H1 (cell line): ENCODE data around the gene C19orf38. TPM values are rescaled to one million over a fixed set of nuclear protein-coding genes. Genes with fewer than 3 reads are reported as not detected.

Experiments used
- CTCF ChIA-PET: fragments of 300-600 bp; sonication (Branson Sonifier 250); formaldehyde crosslinking; loops from one replicate; lab custom pipeline; 2021; ENCODE audit not compliant: partially characterized antibody; lab: Charles Lee
- POLR2A ChIA-PET: fragments of 300-600 bp; sonication (Branson Sonifier 250); formaldehyde crosslinking; loops from one replicate; lab custom pipeline; 2021; ENCODE audit warnings: inconsistent platforms; ENCODE audit not compliant: partially characterized antibody; lab: Charles Lee
- DNase-seq, 2 experiments: peaks; one replicate each; pipeline versions ENCODE4 v3.0.0 to v3.0.0-alpha.2; 2010 to 2022; ENCODE audit warnings: low spot score in 2 of 2, low read depth in 1 of 2, mixed read lengths in 1 of 2
- FAIRE-seq: peaks from 2 replicates; lab custom pipeline; 2011; peaks lifted over from hg19 to GRCh38; lab: Jason Lieb, UNC
- H2AFZ ChIP-seq: 2 replicates; pipeline ENCODE4 v1.8.1; 2012; ENCODE audit warnings: low read length, inconsistent platforms
- H2AK5ac ChIP-seq: 2 replicates; pipeline ENCODE4 v1.6.1; 2013; ENCODE audit warnings: low read depth, low read length
- H2BK120ac ChIP-seq: replicated peaks from 2 replicates; pipeline ENCODE3; 2013; ENCODE audit warnings: low read depth, low read length, inconsistent platforms
- H2BK12ac ChIP-seq: 2 replicates; pipeline ENCODE4 v1.6.1; 2013; ENCODE audit warnings: low read depth, low read length
- H2BK15ac ChIP-seq: 2 replicates; pipeline ENCODE4 v1.6.1; 2013; ENCODE audit warnings: low read length
- H2BK20ac ChIP-seq: 2 replicates; pipeline ENCODE4 v1.6.1; 2013; ENCODE audit warnings: low read length
- H2BK5ac ChIP-seq: 2 replicates; pipeline ENCODE4 v1.6.1; 2013; ENCODE audit warnings: low read depth, low read length
- H3K14ac ChIP-seq: 2 replicates; pipeline ENCODE4 v1.6.1; 2013; ENCODE audit warnings: inconsistent platforms; ENCODE audit not compliant: insufficient read length
- H3K18ac ChIP-seq: 2 replicates; pipeline ENCODE4 v1.6.1; 2013; ENCODE audit warnings: low read length; ENCODE audit errors: extremely low read depth
- H3K23ac ChIP-seq: 2 replicates; pipeline ENCODE4 v1.6.1; 2013; ENCODE audit warnings: inconsistent platforms; ENCODE audit not compliant: insufficient read length
- H3K23me2 ChIP-seq: 2 replicates; pipeline ENCODE4 v1.6.1; 2013; ENCODE audit warnings: low read depth, low read length
- H3K27ac ChIP-seq: 2 replicates; pipeline ENCODE4 v1.6.1; 2011; ENCODE audit warnings: low read depth, low read length, inconsistent platforms
- H3K27me3 ChIP-seq, 4 experiments: replicated peaks in 1 of 4; 1 replicate in 1 of 4; 2 replicates in 3 of 4; pipeline versions ENCODE4 v1.6.1 to v1.8.1; 2011 to 2013; ENCODE audit warnings: low read length in 3 of 4, mild to moderate bottlenecking in 3 of 4, inconsistent platforms in 2 of 4, mixed read lengths in 2 of 4, moderate library complexity in 1 of 4; ENCODE audit not compliant: control insufficient read depth in 3 of 4, insufficient read depth in 3 of 4; ENCODE audit errors: extremely low read depth in 1 of 4
- H3K36me3 ChIP-seq, 4 experiments: 2 replicates each; pipeline versions ENCODE4 v1.6.1 to v1.8.1; 2011 to 2013; ENCODE audit warnings: mild to moderate bottlenecking in 4 of 4, low read length in 3 of 4, moderate library complexity in 2 of 4, control low read depth in 1 of 4, inconsistent platforms in 1 of 4; ENCODE audit not compliant: insufficient read depth in 4 of 4, control insufficient read depth in 2 of 4
- H3K4ac ChIP-seq: replicated peaks from 2 replicates; pipeline ENCODE3; 2013; ENCODE audit warnings: low read length, low read depth, mixed read lengths, inconsistent platforms; ENCODE audit not compliant: insufficient read length
- H3K4me1 ChIP-seq, 4 experiments: replicated peaks in 1 of 4; 1 replicate in 1 of 4; 2 replicates in 3 of 4; pipeline versions ENCODE4 v1.6.1 to v1.8.1; 2011 to 2013; ENCODE audit warnings: low read length in 3 of 4, inconsistent platforms in 2 of 4, mixed read lengths in 1 of 4; ENCODE audit not compliant: insufficient read depth in 4 of 4, control insufficient read depth in 3 of 4
- H3K4me2 ChIP-seq, 2 experiments: 2 replicates each; pipeline versions ENCODE4 v1.6.1 to v1.8.1; 2011 to 2013; ENCODE audit warnings: low read depth in 2 of 2, low read length in 2 of 2, control low read depth in 1 of 2, inconsistent platforms in 1 of 2, mild to moderate bottlenecking in 1 of 2; ENCODE audit not compliant: insufficient read depth in 1 of 2
- H3K4me3 ChIP-seq, 4 experiments: fragments of 200-600, 300-600 bp in 1 of 4; sonication (generic), shearing (Covaris generic), sonication (Bioruptor Twin) in 1 of 4; 2 replicates each; pipeline versions ENCODE4 v1.5.1 to v1.8.1; 2011 to 2016; ENCODE audit warnings: low read length in 4 of 4, low read depth in 3 of 4, control low read depth in 2 of 4, inconsistent platforms in 2 of 4, mild to moderate bottlenecking in 2 of 4, mixed read lengths in 1 of 4, moderate library complexity in 1 of 4; ENCODE audit not compliant: insufficient read depth in 2 of 4; ENCODE audit errors: extremely low read depth in 1 of 4
- H3K56ac ChIP-seq: replicated peaks from 2 replicates; pipeline ENCODE3; 2013; ENCODE audit warnings: low read depth, mild to moderate bottlenecking, mixed read lengths, low read length, inconsistent platforms; ENCODE audit not compliant: insufficient read length
- H3K79me1 ChIP-seq: 2 replicates; pipeline ENCODE4 v1.6.1; 2013; ENCODE audit warnings: low read depth, low read length, control low read depth
- H3K79me2 ChIP-seq, 2 experiments: 2 replicates each; pipeline versions ENCODE4 v1.6.1 to v1.8.1; 2012 to 2013; ENCODE audit warnings: low read length in 2 of 2, mild to moderate bottlenecking in 2 of 2, inconsistent platforms in 1 of 2; ENCODE audit not compliant: insufficient read depth in 2 of 2, control insufficient read depth in 1 of 2
- H3K9ac ChIP-seq, 4 experiments: replicated peaks in 1 of 4; 1 replicate in 1 of 4; 2 replicates in 3 of 4; pipeline versions ENCODE4 v1.6.1 to v1.8.1; 2011 to 2013; ENCODE audit warnings: low read depth in 3 of 4, low read length in 3 of 4, control low read depth in 2 of 4, mild to moderate bottlenecking in 2 of 4, moderate library complexity in 2 of 4, inconsistent platforms in 1 of 4; ENCODE audit errors: extremely low read depth in 1 of 4
- H3K9me3 ChIP-seq, 2 experiments: 2 replicates each; pipeline versions ENCODE4 v1.6.1 to v1.8.1; 2012 to 2013; ENCODE audit warnings: mild to moderate bottlenecking in 2 of 2, moderate library complexity in 2 of 2, control low read depth in 1 of 2, inconsistent platforms in 1 of 2, low read depth in 1 of 2, low read length in 1 of 2, mixed read lengths in 1 of 2; ENCODE audit not compliant: insufficient read depth in 2 of 2
- H4K20me1 ChIP-seq, 2 experiments: replicated peaks in 1 of 2; 2 replicates each; pipeline versions ENCODE3 to v1.8.1; 2011 to 2013; ENCODE audit warnings: inconsistent platforms in 2 of 2, low read length in 2 of 2, mild to moderate bottlenecking in 1 of 2; ENCODE audit not compliant: insufficient read depth in 2 of 2, control insufficient read depth in 1 of 2
- H4K5ac ChIP-seq: 2 replicates; pipeline ENCODE4 v1.6.1; 2013; ENCODE audit warnings: low read length, low read depth, mixed read lengths, inconsistent platforms; ENCODE audit not compliant: insufficient read length
- H4K8ac ChIP-seq: 2 replicates; pipeline ENCODE4 v1.8.0; 2013; ENCODE audit warnings: mild to moderate bottlenecking, moderate library complexity, low read length, inconsistent platforms; ENCODE audit not compliant: insufficient read depth; ENCODE audit errors: extremely low read depth
- H4K91ac ChIP-seq: replicated peaks from 2 replicates; pipeline ENCODE3; 2013; ENCODE audit warnings: low read length, mixed read lengths, inconsistent platforms; ENCODE audit not compliant: insufficient read length
- CEBPB ChIP-seq: IDR thresholded peaks from 2 replicates; pipeline ENCODE4 v1.6.1; 2012; ENCODE audit warnings: low read depth, low read length
- EGR1 ChIP-seq: IDR thresholded peaks from 2 replicates; pipeline ENCODE4 v1.6.1; 2011; ENCODE audit warnings: low read depth, low read length, borderline replicate concordance
- PHF8 ChIP-seq: fragments of 200-600 bp; sonication (generic); conservative IDR thresholded peaks from 2 replicates; pipeline ENCODE4 v1.7.1; 2012; ENCODE audit warnings: low read depth, mild to moderate bottlenecking, inconsistent platforms, low read length, moderate library complexity
- RAD21 ChIP-seq, 2 experiments: IDR thresholded peaks in 1 of 2; conservative IDR thresholded peaks in 1 of 2; 2 replicates each; pipeline ENCODE4 v1.6.1; 2011; ENCODE audit warnings: low read depth in 2 of 2, low read length in 2 of 2, improper control_type of control experiment in 1 of 2, inconsistent platforms in 1 of 2, mild to moderate bottlenecking in 1 of 2, moderate library complexity in 1 of 2
- RBBP5 ChIP-seq: IDR thresholded peaks from 2 replicates; pipeline ENCODE4 v1.7.1; 2012; ENCODE audit warnings: low read depth, mild to moderate bottlenecking, inconsistent platforms, low read length, moderate library complexity, borderline replicate concordance
- SP4 ChIP-seq: IDR thresholded peaks from 2 replicates; pipeline ENCODE4 v1.6.1; 2012; ENCODE audit warnings: low read length, inconsistent platforms
- ZNF274 ChIP-seq: IDR thresholded peaks from 2 replicates; pipeline ENCODE4 v1.7.0; 2012; ENCODE audit warnings: low read length, borderline replicate concordance; ENCODE audit errors: extremely low read depth
- WGBS, 2 experiments: shearing (Covaris generic) in 1 of 2; methylation state at CpG; one replicate each; pipeline versions ENCODE4 v1.1.6 to v1.1.7; 2013 to 2015; ENCODE audit warnings: low lambda C conversion rate in 2 of 2, mixed read lengths in 2 of 2, inconsistent platforms in 1 of 2, low coverage in 1 of 2, missing lambda C conversion rate in 1 of 2; ENCODE audit not compliant: insufficient replicate concordance in 2 of 2, insufficient coverage in 1 of 2, insufficient read length in 1 of 2; ENCODE audit errors: extremely low coverage in 1 of 2, missing lambda C conversion rate in 1 of 2; 5-methylcytosine and 5-hydroxymethylcytosine counted together
- polyA plus RNA-seq, 7 experiments: library from polyadenylated mRNA; depleted of rRNA in 3 of 7; stranded (reverse) in 5 of 7; unstranded in 2 of 7; fragments of >200 nt in 5 of 7; fragments of 200-250 nt in 2 of 7; gene quantifications; 1 replicate in 5 of 7; 2 replicates in 1 of 7; 4 replicates in 1 of 7; pipeline versions ENCODE4 v1.2.1 to v1.2.3, GENCODE V29; 2011 to 2013; ENCODE audit warnings: missing spikeins in 2 of 7, mixed read lengths in 2 of 7
- total RNA-seq: library from RNA; stranded (reverse); fragmentation: NEBNext Ultra II Directional; extraction: Animal tissue kit (Norgen Biotek cat#: 25700); gene quantifications from 2 replicates; pipeline ENCODE4 v1.2.1, GENCODE V29; 2021
- TF ChIP-seq, protein P1 (sequence below), 3 experiments: IDR thresholded peaks; 1 replicate in 2 of 3; 2 replicates in 1 of 3; pipeline versions ENCODE4 v1.5.1 to v1.6.1; 2011; ENCODE audit warnings: low read length in 3 of 3, mild to moderate bottlenecking in 3 of 3, inconsistent platforms in 2 of 3, low read depth in 1 of 3, moderate library complexity in 1 of 3; ENCODE audit not compliant: insufficient read depth in 1 of 3; ENCODE audit errors: control extremely low read depth in 1 of 3
- TF ChIP-seq, protein P2 (sequence below): IDR thresholded peaks from 2 replicates; pipeline ENCODE4 v1.6.1; 2011; ENCODE audit warnings: low read depth, mild to moderate bottlenecking, low read length; ENCODE audit not compliant: insufficient read depth

The C19orf38 gene
- total and polyA plus RNA-seq, 2 of the 8 experiments (the other 6 are each of a cell fraction or from before 2014, with no cell fraction given): 0.53 TPM; not detected in 1

DNA sequence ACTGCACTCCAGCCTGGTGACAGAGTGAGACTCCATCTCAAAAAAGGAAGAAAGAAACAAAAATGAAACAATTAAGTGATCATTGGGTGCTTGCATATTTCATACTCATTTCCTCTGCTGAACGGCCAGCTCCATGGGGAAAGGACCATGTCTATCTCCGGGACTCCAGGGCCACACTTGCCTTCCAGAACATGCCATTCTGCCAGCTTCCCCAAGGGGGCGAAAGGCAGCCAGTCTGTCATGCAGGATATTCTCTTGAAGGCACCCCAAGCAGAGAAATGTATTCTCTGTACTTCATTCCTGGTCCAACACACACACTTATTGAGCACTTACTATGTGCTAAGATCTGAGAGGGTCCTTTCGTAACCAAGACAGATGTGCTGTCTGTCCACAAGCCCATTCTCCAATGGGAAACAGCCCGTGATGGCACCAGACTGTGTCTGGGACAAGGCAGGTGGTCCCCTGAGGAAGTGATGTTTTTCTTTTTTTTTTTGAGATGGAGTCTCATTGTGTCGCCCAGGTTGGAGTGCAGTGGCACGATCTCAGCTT is 13.0 kb downstream of the C19orf38 start:
- WGBS, 2 experiments: 75% methylated on average over 7 of the region's 7 CpGs; no CpG with 5 or more reads in 1 of the 2 experiments
- POLR2A ChIA-PET: interaction anchor here (0.6 to 1.0 kb wide), 2 partner anchors 25 to 159 kb away, joined by 3 to 5 read pairs; partner anchors contain the start of gene TMED1
- CTCF ChIA-PET: interaction anchor here (0.5 to 11.3 kb wide), 23 partner anchors 9 to 684 kb away, joined by 3 to 249 read pairs (median 4); partner anchors contain the start of genes C19orf38, QTRT1 and TMED1
- H4K20me1 ChIP-seq: no peaks in the 10 kb centered on the region
- H2AK5ac ChIP-seq: no peak overlapping the region
- no peak overlapping the region for H4K5ac ChIP-seq
- H3K14ac ChIP-seq: no peak overlapping the region
- H4K91ac ChIP-seq: no peak overlapping the region
- H2BK120ac ChIP-seq: no peak overlapping the region
- H3K79me1 ChIP-seq: no peaks in the 10 kb centered on the region
- TF ChIP-seq, protein P1, sequence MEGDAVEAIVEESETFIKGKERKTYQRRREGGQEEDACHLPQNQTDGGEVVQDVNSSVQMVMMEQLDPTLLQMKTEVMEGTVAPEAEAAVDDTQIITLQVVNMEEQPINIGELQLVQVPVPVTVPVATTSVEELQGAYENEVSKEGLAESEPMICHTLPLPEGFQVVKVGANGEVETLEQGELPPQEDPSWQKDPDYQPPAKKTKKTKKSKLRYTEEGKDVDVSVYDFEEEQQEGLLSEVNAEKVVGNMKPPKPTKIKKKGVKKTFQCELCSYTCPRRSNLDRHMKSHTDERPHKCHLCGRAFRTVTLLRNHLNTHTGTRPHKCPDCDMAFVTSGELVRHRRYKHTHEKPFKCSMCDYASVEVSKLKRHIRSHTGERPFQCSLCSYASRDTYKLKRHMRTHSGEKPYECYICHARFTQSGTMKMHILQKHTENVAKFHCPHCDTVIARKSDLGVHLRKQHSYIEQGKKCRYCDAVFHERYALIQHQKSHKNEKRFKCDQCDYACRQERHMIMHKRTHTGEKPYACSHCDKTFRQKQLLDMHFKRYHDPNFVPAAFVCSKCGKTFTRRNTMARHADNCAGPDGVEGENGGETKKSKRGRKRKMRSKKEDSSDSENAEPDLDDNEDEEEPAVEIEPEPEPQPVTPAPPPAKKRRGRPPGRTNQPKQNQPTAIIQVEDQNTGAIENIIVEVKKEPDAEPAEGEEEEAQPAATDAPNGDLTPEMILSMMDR (IDR thresholded peaks at IDR 0.05; ENCODE audit: control extremely low read depth in 1 of 3, insufficient read depth in 1 of 3, low read depth in 1 of 3, low read length in 3 of 3): peak; percentile 74 to 83 (median 81)
- TF ChIP-seq CEBPB: no peak
- TF ChIP-seq, protein P2, sequence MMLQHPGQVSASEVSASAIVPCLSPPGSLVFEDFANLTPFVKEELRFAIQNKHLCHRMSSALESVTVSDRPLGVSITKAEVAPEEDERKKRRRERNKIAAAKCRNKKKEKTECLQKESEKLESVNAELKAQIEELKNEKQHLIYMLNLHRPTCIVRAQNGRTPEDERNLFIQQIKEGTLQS: no peak
- peak; percentile 23 to 38; a peak in 2 of 4 replicates for TF ChIP-seq RAD21 (IDR thresholded peaks at IDR 0.05 in 1 of 2, conservative IDR thresholded peaks at IDR 0.05 in 1 of 2; ENCODE audit: low read depth in 2 of 2, low read length in 2 of 2)
- TF ChIP-seq ZNF274: no peak
- TF ChIP-seq EGR1: no peak
- TF ChIP-seq SP4: no peak
- no peak for TF ChIP-seq RBBP5
- TF ChIP-seq PHF8: no peak
- peak; percentile 42 for FAIRE-seq
- H2BK5ac ChIP-seq: no peak overlapping the region
- no peaks in the 10 kb centered on the region for H3K9me3 ChIP-seq
- H2BK12ac ChIP-seq: no peak overlapping the region
- no peak overlapping the region for H3K4me2 ChIP-seq
- no peak overlapping the region for H4K8ac ChIP-seq
- H3K27me3 ChIP-seq: no peaks in the 10 kb centered on the region; a peak in 1 of 7 replicates
- H3K9ac ChIP-seq: no peak overlapping the region
- no peaks in the 10 kb centered on the region for H3K23me2 ChIP-seq
- no peaks in the 10 kb centered on the region for H3K36me3 ChIP-seq
- H3K27ac ChIP-seq: no peak overlapping the region
- peak in 1 of 2 experiments; percentile 84 for DNase-seq
- no peaks in the 10 kb centered on the region for H3K79me2 ChIP-seq
- no peak overlapping the region for H3K4ac ChIP-seq
- H3K56ac ChIP-seq: no peak overlapping the region
- no peak overlapping the region for H2BK15ac ChIP-seq
- H3K4me1 ChIP-seq: no peaks in the 10 kb centered on the region
- no peak overlapping the region for H3K4me3 ChIP-seq
- no peak overlapping the region for H2AFZ ChIP-seq
- H2BK20ac ChIP-seq: no peak overlapping the region
- H3K18ac ChIP-seq: no peak overlapping the region
- H3K23ac ChIP-seq: no peak overlapping the region
